SK-N-SH (cell line): ENCODE data around the gene CA5B. TPM values are rescaled to one million over a fixed set of nuclear protein-coding genes. Genes with fewer than 3 reads are reported as not detected.

Experiments used
- CTCF ChIA-PET: fragments of 300-600, 350-600 bp; formaldehyde crosslinking; extraction: SDS; loops from one replicate; lab custom pipeline; 2021; lab: Yijun Ruan, JAX
- POLR2A ChIA-PET: fragments of 350-600 bp; sonication (Branson Sonifier 250); formaldehyde crosslinking; extraction: SDS; loops from one replicate; lab custom pipeline; 2020; ENCODE audit warnings: antibody characterized with exemption, inconsistent platforms; lab: Yijun Ruan, JAX
- DNase-seq: peaks from one replicate; pipeline ENCODE4 v3.0.0; 2012
- H2AFZ ChIP-seq: fragments of 200-600 bp; sonication (generic); 2 replicates; pipeline ENCODE4 v1.8.1; 2016; ENCODE audit warnings: antibody characterized with exemption, mild to moderate bottlenecking, low read depth
- H3F3A ChIP-seq: fragments of 200-600 bp; sonication (generic); replicated peaks from 2 replicates; pipeline ENCODE3; 2016; ENCODE audit warnings: antibody characterized with exemption, mild to moderate bottlenecking; ENCODE audit not compliant: insufficient read depth
- H3K27ac ChIP-seq, 2 experiments: fragments of 200-500 bp in 1 of 2; fragments of 200-600 bp in 1 of 2; sonication (Bioruptor generic) in 1 of 2; sonication (generic), shearing (Covaris generic) in 1 of 2; 2 replicates each; pipeline versions ENCODE4 v1.5.1 to v1.6.1; 2014 to 2016; ENCODE audit warnings: low read depth in 2 of 2, inconsistent platforms in 1 of 2, low read length in 1 of 2, mild to moderate bottlenecking in 1 of 2, mixed read lengths in 1 of 2
- H3K27me3 ChIP-seq: fragments of 200-600 bp; sonication (generic), shearing (Covaris generic); 2 replicates; pipeline ENCODE4 v1.6.1; 2016; ENCODE audit warnings: mixed run types; ENCODE audit not compliant: insufficient read depth
- H3K36me3 ChIP-seq, 2 experiments: fragments of 200-500 bp in 1 of 2; fragments of 200-600 bp in 1 of 2; sonication (Bioruptor generic) in 1 of 2; sonication (generic) in 1 of 2; replicated peaks in 1 of 2; 2 replicates each; pipeline versions ENCODE3 to v1.5.1; 2014 to 2016; ENCODE audit warnings: low read length in 1 of 2, mild to moderate bottlenecking in 1 of 2; ENCODE audit not compliant: insufficient read depth in 2 of 2, control insufficient read depth in 1 of 2
- H3K4me1 ChIP-seq, 2 experiments: fragments of 200-500 bp in 1 of 2; fragments of 200-600 bp in 1 of 2; sonication (Bioruptor generic) in 1 of 2; sonication (generic), shearing (Covaris generic) in 1 of 2; 2 replicates each; pipeline versions ENCODE4 v1.5.1 to v1.6.1; 2014 to 2016; ENCODE audit warnings: low read depth in 1 of 2, low read length in 1 of 2, mixed run types in 1 of 2; ENCODE audit not compliant: insufficient read depth in 2 of 2, control insufficient read depth in 1 of 2
- H3K4me2 ChIP-seq: fragments of 200-600 bp; sonication (generic), shearing (Covaris generic); 2 replicates; pipeline ENCODE4 v1.6.1; 2017; ENCODE audit warnings: mixed run types
- H3K4me3 ChIP-seq, 2 experiments: fragments of 200-500 bp in 1 of 2; fragments of 200-600 bp in 1 of 2; sonication (Bioruptor generic) in 1 of 2; sonication (generic), shearing (Covaris generic) in 1 of 2; 2 replicates each; pipeline versions ENCODE4 v1.5.1 to v1.8.1; 2014 to 2016; ENCODE audit warnings: low read depth in 2 of 2, inconsistent platforms in 1 of 2, low read length in 1 of 2, mild to moderate bottlenecking in 1 of 2, mixed read lengths in 1 of 2, moderate library complexity in 1 of 2
- H3K79me2 ChIP-seq: fragments of 200-600 bp; sonication (generic); 2 replicates; pipeline ENCODE4 v1.8.1; 2017; ENCODE audit warnings: mild to moderate bottlenecking; ENCODE audit not compliant: insufficient read depth
- H3K9ac ChIP-seq: fragments of 200-600 bp; sonication (generic); 2 replicates; pipeline ENCODE4 v1.6.1; 2017; ENCODE audit warnings: mixed run types
- H3K9me2 ChIP-seq: fragments of 200-600 bp; sonication (generic); 2 replicates; pipeline ENCODE4 v1.6.1; 2017; ENCODE audit warnings: mixed run types
- H3K9me3 ChIP-seq: fragments of 200-600 bp; sonication (generic); 2 replicates; pipeline ENCODE4 v1.6.1; 2017; ENCODE audit warnings: mixed run types, mild to moderate bottlenecking, moderate library complexity
- H4K20me1 ChIP-seq: fragments of 200-600 bp; sonication (generic); 2 replicates; pipeline ENCODE4 v1.6.1; 2017; ENCODE audit warnings: mild to moderate bottlenecking, mixed run types; ENCODE audit not compliant: insufficient read depth
- CHD2 ChIP-seq: fragments of 150-350 bp; IDR thresholded peaks from 2 replicates; pipeline ENCODE4 v1.6.1; 2018; ENCODE audit warnings: low read length; ENCODE audit not compliant: partially characterized antibody
- ELF1 ChIP-seq: IDR thresholded peaks from 2 replicates; pipeline ENCODE4 v1.4.0; 2012
- FOSL2 ChIP-seq: IDR thresholded peaks from 2 replicates; pipeline ENCODE4 v1.4.0; 2012; ENCODE audit warnings: low read depth, mild to moderate bottlenecking, moderate library complexity, borderline replicate concordance
- GATA2 ChIP-seq: sonication (generic); formaldehyde crosslinking; IDR thresholded peaks from 2 replicates; pipeline ENCODE4 v1.5.0; 2020; ENCODE audit warnings: mild to moderate bottlenecking, missing genetic modification reagents
- JUND ChIP-seq: IDR thresholded peaks from 2 replicates; pipeline ENCODE4 v1.4.0; 2012
- RAD21 ChIP-seq: IDR thresholded peaks from 2 replicates; pipeline ENCODE4 v1.6.1; 2012; ENCODE audit warnings: mild to moderate bottlenecking, low read length
- SIN3A ChIP-seq: IDR thresholded peaks from 2 replicates; pipeline ENCODE4 v1.6.1; 2012; ENCODE audit warnings: low read depth, mild to moderate bottlenecking, low read length, moderate library complexity, borderline replicate concordance
- SMC3 ChIP-seq: IDR thresholded peaks from 2 replicates; pipeline ENCODE4 v1.6.1; 2012; ENCODE audit warnings: low read depth, low read length, improper control_type of control experiment
- TEAD4 ChIP-seq: IDR thresholded peaks from 2 replicates; pipeline ENCODE4 v1.4.0; 2012; ENCODE audit warnings: mild to moderate bottlenecking, borderline replicate concordance; ENCODE audit not compliant: insufficient read depth
- YY1 ChIP-seq: IDR thresholded peaks from 2 replicates; pipeline ENCODE4 v1.4.0; 2012; ENCODE audit warnings: low read depth, mild to moderate bottlenecking
- WGBS: methylation state at CpG from one replicate; pipeline ENCODE4 v1.1.6; 2017; ENCODE audit warnings: low lambda C conversion rate; 5-methylcytosine and 5-hydroxymethylcytosine counted together
- polyA plus RNA-seq, 3 experiments: library from polyadenylated mRNA; depleted of rRNA; stranded (reverse); fragments of >200 nt; gene quantifications; 2 replicates each; pipeline ENCODE4 v1.2.3, GENCODE V29; 2012
- TF ChIP-seq, protein P1 (sequence below): IDR thresholded peaks from 2 replicates; pipeline ENCODE4 v1.4.0; 2012; ENCODE audit warnings: low read depth
- TF ChIP-seq, protein P2 (sequence below): fragments of 200-600 bp; sonication (generic); IDR thresholded peaks from 2 replicates; pipeline ENCODE4 v1.6.1; 2017; ENCODE audit warnings: antibody characterized with exemption, mild to moderate bottlenecking, moderate library complexity
- TF ChIP-seq, protein P3 (sequence below): IDR thresholded peaks from 2 replicates; pipeline ENCODE4; 2012
- TF ChIP-seq, protein P4 (sequence below): IDR thresholded peaks from 2 replicates; pipeline ENCODE4 v1.4.0; 2012; ENCODE audit warnings: low read depth, borderline replicate concordance
- TF ChIP-seq, protein P5 (sequence below): fragments of 150-350 bp; IDR thresholded peaks from 2 replicates; pipeline ENCODE4 v1.6.1; 2016; ENCODE audit warnings: mild to moderate bottlenecking, low read depth, low read length
- TF ChIP-seq, protein P6 (sequence below): IDR thresholded peaks from 2 replicates; pipeline ENCODE4 v1.4.0; 2012; ENCODE audit warnings: low read depth, borderline replicate concordance

CA5B gene
- polyA plus RNA-seq, 1 of the 3 experiments (the other 2 are of a cell fraction): 4.4 TPM

DNA sequence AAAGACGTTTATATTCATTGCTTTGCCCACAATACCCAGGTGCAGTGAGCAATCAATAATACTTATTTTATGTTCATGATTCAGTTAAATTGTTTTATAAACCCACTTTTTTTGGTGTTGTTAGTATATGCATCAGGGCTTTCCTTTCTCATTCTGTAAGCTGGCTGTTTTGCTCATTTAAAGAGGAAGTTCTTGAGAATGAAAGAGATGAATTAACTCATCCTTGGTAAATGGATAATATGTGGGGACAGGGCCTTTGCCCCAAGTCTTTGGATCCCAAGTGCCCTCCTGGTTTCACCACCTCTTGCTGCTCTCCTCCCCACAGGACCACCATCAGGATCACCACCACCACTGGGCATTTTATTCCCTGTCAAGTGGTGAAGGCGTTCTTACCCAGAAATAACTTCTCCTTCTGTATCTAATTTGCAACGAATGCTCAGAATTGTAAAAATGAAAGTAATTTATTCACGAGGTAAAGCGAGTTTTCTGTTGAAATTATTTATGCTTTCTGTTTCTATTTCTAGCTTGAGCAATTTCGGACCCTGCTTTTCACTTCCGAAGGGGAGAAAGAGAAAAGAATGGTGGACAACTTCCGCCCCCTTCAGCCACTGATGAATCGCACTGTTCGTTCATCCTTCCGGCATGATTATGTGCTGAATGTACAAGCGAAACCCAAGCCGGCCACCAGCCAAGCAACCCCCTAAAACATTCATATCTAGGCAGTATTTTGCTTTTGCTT lies 44.1 kb downstream of the CA5B start (continued):
- TF ChIP-seq, protein P1, sequence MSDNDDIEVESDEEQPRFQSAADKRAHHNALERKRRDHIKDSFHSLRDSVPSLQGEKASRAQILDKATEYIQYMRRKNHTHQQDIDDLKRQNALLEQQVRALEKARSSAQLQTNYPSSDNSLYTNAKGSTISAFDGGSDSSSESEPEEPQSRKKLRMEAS: no peak
- no peak for TF ChIP-seq RAD21
- TF ChIP-seq SIN3A: no peak

DNA sequence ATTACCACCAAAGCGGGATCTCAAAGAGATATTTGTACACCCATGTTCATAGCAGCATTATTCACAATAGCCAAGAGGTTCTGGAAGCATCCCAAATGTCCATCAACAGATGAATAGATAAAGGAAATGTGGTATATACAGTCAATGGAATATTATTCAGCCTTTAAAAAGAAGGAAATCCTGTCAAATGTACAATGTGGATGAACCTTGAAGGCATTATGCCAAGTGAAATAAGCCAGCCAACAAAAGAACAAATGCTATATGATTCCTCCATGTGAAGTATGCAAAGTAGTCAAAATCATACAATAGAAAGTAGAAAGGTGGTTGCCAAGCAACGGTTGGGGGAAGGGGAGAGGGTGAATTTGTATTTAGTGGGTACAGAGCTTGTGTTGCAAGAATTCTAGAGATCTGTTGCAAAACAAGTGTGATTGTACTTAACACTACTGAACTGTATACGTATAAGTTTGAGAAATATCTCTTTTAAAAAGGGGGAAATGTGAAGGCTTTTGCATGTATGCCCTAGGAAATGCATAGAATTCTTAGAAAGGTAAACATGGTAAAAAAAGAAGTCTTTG lies 47.2 kb downstream of the CA5B start:
- Histone ChIP-seq H3K9ac (no peak overlapping the region), H2AFZ (no peak overlapping the region), H3K27ac (no peak overlapping the region), H3K4me2 (no peak overlapping the region), H3K9me3 (no peaks in the 10 kb centered on the region), H3K27me3 (no peaks in the 10 kb centered on the region), H3K36me3 (peaks cover 11 to 12% of the 10 kb centered on the region in 2 experiments), H4K20me1 (no peaks in the 10 kb centered on the region), H3F3A (no peaks in the 10 kb centered on the region), H3K79me2 (no peaks in the 10 kb centered on the region), H3K4me1 (no peaks in the 10 kb centered on the region; a peak in 1 of 4 replicates), H3K4me3 (no peak overlapping the region), H3K9me2 (no peaks in the 10 kb centered on the region)
- no peak for TF ChIP-seq YY1
- TF ChIP-seq GATA2 (CRISPR knock-in tag): no peak
- no peak for TF ChIP-seq JUND
- no peak for TF ChIP-seq RAD21
- WGBS: 94% methylated on average over 3 of the region's 3 CpGs
- DNase-seq: no peak
- CTCF ChIA-PET: interaction anchor here (0.9 kb wide), 1 partner anchor 35 kb away, joined by 3 read pairs; no protein-coding TSS in a partner anchor
- POLR2A ChIA-PET: no interaction called here

DNA sequence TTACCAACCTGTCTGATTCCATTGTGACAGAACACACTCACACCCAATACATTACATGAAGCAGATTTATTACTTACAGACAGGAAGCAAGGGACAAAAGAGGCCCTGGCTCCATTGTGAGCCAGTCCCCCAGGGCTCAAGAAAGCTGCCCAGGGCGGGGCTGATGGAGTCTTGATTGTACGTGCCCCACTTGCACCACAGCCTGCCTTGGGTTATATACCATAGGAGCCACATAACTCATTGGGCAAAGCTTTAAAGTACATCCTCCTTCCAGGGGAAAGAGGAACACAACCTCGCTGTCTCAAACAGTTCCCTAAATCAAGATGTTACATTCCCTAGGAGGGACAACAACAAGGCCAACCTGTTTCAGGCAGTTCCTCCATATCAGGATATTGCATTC lies 48.8 kb downstream of the CA5B start:
- Histone ChIP-seq H3K4me2 (no peak overlapping the region), H3F3A (peaks cover 7% of the 10 kb centered on the region), H3K9me2 (no peaks in the 10 kb centered on the region), H3K9me3 (no peaks in the 10 kb centered on the region), H3K4me3 (no peak overlapping the region), H3K27ac (no peak overlapping the region), H3K27me3 (no peaks in the 10 kb centered on the region), H3K9ac (no peak overlapping the region), H3K4me1 (peaks cover 0 to 3% of the 10 kb centered on the region in 2 experiments; a peak in 1 of 4 replicates), H3K79me2 (peaks cover 5% of the 10 kb centered on the region; the same call in 1 of the 2 replicates), H4K20me1 (no peaks in the 10 kb centered on the region), H2AFZ (no peak overlapping the region), H3K36me3 (peaks cover 11 to 12% of the 10 kb centered on the region in 2 experiments)
- POLR2A ChIA-PET: no interaction called here
- no peak for DNase-seq
- 100% methylated on average over 1 of the region's 3 CpGs for WGBS
- CTCF ChIA-PET: interaction anchor here (1.1 kb wide), 1 partner anchor 11 kb away, joined by 3 read pairs; no protein-coding TSS in a partner anchor
- TF ChIP-seq FOSL2 (no peak), CHD2 (no peak), JUND (no peak), YY1 (no peak), RAD21 (no peak), TEAD4 (no peak), SMC3 (no peak), ELF1 (no peak)
- TF ChIP-seq, protein P2, sequence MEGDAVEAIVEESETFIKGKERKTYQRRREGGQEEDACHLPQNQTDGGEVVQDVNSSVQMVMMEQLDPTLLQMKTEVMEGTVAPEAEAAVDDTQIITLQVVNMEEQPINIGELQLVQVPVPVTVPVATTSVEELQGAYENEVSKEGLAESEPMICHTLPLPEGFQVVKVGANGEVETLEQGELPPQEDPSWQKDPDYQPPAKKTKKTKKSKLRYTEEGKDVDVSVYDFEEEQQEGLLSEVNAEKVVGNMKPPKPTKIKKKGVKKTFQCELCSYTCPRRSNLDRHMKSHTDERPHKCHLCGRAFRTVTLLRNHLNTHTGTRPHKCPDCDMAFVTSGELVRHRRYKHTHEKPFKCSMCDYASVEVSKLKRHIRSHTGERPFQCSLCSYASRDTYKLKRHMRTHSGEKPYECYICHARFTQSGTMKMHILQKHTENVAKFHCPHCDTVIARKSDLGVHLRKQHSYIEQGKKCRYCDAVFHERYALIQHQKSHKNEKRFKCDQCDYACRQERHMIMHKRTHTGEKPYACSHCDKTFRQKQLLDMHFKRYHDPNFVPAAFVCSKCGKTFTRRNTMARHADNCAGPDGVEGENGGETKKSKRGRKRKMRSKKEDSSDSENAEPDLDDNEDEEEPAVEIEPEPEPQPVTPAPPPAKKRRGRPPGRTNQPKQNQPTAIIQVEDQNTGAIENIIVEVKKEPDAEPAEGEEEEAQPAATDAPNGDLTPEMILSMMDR: no peak
- TF ChIP-seq, protein P3, sequence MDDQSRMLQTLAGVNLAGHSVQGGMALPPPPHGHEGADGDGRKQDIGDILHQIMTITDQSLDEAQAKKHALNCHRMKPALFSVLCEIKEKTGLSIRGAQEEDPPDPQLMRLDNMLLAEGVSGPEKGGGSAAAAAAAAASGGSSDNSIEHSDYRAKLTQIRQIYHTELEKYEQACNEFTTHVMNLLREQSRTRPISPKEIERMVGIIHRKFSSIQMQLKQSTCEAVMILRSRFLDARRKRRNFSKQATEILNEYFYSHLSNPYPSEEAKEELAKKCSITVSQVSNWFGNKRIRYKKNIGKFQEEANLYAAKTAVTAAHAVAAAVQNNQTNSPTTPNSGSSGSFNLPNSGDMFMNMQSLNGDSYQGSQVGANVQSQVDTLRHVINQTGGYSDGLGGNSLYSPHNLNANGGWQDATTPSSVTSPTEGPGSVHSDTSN: no peak
- TF ChIP-seq, protein P4, sequence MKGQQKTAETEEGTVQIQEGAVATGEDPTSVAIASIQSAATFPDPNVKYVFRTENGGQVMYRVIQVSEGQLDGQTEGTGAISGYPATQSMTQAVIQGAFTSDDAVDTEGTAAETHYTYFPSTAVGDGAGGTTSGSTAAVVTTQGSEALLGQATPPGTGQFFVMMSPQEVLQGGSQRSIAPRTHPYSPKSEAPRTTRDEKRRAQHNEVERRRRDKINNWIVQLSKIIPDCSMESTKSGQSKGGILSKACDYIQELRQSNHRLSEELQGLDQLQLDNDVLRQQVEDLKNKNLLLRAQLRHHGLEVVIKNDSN: no peak
- TF ChIP-seq, protein P5, sequence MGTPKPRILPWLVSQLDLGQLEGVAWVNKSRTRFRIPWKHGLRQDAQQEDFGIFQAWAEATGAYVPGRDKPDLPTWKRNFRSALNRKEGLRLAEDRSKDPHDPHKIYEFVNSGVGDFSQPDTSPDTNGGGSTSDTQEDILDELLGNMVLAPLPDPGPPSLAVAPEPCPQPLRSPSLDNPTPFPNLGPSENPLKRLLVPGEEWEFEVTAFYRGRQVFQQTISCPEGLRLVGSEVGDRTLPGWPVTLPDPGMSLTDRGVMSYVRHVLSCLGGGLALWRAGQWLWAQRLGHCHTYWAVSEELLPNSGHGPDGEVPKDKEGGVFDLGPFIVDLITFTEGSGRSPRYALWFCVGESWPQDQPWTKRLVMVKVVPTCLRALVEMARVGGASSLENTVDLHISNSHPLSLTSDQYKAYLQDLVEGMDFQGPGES: no peak
- TF ChIP-seq, protein P6, sequence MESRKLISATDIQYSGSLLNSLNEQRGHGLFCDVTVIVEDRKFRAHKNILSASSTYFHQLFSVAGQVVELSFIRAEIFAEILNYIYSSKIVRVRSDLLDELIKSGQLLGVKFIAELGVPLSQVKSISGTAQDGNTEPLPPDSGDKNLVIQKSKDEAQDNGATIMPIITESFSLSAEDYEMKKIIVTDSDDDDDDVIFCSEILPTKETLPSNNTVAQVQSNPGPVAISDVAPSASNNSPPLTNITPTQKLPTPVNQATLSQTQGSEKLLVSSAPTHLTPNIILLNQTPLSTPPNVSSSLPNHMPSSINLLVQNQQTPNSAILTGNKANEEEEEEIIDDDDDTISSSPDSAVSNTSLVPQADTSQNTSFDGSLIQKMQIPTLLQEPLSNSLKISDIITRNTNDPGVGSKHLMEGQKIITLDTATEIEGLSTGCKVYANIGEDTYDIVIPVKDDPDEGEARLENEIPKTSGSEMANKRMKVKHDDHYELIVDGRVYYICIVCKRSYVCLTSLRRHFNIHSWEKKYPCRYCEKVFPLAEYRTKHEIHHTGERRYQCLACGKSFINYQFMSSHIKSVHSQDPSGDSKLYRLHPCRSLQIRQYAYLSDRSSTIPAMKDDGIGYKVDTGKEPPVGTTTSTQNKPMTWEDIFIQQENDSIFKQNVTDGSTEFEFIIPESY: no peak
